MM.1S (cell line): ENCODE results near the gene OR4M1.
"Not testable (repeated sequence)": the region's sequence is repeated elsewhere in the genome, so short reads cannot be mapped to it uniquely, and the experiment has no call there.

Source experiments
- EZH2 ChIP-seq: fragments of 300-600 bp; sonication (generic); optimal IDR thresholded peaks from 2 replicates; pipeline ENCODE3; 2017; ENCODE audit warnings: low read depth, mild to moderate bottlenecking, antibody characterized with exemption, low read length, mixed read lengths
- TF ChIP-seq, protein P1 (sequence below): fragments of 300-600 bp; sonication (generic); IDR thresholded peaks from 2 replicates; pipeline ENCODE4 v1.5.1; 2016; ENCODE audit warnings: antibody characterized with exemption, low read length, mixed read lengths

DNA sequence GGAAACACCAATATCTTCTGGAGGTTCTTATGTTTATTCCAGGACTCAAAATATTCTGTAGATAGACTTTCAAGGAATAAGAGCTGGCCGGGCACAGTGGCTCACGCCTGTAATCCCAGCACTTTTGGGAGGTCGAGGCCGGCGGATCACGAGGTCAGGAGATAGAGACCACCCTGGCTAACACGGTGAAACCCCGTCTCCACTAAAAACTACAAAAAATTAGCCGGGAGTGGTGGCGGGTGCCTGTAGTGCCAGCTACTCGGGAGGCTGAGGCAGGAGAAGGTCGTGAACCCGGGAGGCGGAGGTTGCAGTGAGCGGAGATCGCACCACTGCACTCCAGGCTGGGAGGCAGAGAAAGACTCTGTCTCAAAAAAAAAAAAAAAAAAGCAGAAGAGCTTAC lies 12.5 kb downstream of the OR4M1 start:
- not testable (repeated sequence) for TF ChIP-seq EZH2
- TF ChIP-seq, protein P1, sequence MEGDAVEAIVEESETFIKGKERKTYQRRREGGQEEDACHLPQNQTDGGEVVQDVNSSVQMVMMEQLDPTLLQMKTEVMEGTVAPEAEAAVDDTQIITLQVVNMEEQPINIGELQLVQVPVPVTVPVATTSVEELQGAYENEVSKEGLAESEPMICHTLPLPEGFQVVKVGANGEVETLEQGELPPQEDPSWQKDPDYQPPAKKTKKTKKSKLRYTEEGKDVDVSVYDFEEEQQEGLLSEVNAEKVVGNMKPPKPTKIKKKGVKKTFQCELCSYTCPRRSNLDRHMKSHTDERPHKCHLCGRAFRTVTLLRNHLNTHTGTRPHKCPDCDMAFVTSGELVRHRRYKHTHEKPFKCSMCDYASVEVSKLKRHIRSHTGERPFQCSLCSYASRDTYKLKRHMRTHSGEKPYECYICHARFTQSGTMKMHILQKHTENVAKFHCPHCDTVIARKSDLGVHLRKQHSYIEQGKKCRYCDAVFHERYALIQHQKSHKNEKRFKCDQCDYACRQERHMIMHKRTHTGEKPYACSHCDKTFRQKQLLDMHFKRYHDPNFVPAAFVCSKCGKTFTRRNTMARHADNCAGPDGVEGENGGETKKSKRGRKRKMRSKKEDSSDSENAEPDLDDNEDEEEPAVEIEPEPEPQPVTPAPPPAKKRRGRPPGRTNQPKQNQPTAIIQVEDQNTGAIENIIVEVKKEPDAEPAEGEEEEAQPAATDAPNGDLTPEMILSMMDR, result not testable (repeated sequence)
